NCI-H2029 treated with DMSO at 0.1 percent for 48 hours (cell line): Measurements from ENCODE around the gene MARK3.

Experiments used
- DNase-seq: peaks from one replicate; lab custom pipeline; 2025; lab: John Stamatoyannopoulos, UW

The MARK3 gene

DNA sequence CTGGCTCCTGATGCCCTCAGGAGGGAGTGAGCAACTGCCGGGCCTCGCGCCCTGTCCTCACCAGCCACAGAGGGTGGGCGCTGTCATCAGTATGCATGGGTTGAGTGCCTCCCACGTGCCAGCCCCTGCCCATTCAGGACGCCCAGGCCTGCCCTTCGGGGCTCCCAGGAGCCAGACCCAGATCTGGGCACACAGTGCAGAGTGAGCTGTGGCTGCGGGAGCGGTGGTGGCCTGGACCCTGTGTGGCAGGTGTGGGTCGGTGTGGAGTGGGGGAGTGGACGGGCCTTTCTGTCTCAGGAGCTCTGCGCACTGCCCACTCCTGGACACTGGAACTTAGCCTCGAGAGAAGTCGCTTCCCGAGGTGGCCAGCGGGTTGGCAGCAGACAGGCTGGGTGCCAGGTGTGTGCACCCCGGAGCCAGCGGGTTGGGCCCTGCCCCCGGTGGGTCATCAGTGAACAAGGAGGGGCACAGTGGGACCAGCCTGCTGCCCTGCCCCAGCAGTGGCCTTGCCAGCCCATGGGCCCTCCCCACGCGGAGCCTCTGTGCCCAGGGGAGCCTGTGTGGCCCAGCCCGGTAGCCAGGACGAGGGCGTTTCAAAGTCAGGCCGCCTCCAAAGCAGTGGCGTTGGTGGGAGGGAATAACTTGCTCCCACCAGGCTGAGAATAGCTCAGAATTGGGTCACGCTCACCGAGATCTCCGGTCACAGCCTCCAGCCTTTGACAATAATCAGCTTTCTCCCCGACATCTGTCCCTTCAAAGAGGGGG lies 153.3 kb downstream of the MARK3 start:
- no peak for DNase-seq

DNA sequence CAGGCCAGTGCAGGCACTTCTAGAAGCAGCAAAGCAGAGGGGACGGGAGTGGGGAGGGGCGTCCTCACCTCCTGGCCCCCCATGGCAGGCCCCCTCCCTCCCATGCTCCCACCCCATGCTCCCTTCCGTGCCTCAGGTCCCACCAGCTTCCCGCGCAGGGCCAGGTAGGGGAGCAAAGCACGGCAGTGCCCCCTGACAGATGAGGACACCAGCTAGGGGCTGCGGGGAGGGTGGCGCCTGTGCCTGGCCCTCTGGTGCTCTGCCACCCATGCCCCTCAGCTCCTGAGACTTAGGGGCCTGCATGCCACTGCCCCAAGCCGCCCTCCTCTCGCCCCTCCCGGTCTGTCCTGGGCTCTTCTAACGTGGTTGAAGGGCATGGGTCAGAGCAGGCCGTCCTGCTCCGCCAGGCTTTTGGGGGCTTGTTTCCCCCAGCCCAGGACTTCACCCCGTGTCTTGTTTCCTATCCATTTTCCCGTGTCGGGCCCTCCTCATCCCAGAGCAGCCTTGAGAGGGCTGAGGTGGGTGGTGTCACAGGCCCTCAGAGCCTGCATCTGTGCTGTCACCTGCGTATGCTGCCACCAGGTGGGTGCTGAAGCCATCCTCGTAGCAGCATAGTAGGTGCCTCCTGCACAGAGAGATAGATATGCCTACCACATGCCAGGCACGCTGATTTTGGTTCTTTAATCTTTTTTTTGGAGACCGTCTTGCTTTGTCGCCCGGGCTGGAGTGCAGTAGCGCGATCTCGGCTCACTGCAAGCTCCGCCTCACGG lies 154.0 kb downstream of the MARK3 start:
- DNase-seq, result no peak

DNA sequence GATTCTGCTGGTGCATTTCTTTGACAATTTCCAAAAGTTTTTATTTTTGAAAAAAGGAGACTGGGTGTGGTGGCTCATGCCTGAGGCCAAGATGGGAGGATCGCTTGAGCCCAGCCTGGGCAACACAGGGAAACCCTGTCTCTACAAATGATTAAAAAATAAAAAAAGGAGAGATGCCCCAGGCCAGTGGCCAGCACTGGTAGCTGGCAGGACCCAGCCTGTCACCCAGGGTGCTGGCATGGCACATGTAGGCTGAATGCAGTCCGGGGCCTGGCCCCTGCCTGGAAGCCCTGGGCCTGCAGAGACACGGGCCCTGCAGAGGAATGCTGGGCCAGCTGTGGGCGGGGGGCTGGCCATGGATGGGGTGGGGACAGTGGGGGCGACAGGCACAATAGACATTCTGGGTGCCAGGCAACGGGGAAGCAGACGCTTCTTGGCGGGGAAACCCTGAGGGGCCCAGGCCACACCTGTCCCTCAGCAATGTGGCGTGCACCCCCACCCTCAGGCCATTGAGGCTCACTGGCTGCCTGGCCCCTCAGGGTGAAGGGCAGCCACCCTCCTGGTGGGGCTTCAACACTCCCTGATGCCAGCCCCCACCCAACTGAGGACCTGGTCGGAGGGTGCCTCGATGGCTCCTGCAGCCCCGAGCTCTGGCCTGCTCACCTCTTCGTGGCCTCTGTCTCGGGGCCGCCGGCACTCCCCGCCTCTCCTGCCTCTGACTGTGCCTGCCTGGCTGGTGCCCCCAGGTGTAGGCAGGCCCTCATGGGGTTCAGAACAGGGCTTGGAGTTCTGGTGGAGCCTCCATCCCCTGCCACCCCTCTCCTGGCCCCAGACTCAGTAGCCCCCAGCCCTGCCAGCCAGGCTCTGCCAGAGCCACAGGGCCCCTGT lies 155.8 kb downstream of the MARK3 start:
- no peak for DNase-seq

DNA sequence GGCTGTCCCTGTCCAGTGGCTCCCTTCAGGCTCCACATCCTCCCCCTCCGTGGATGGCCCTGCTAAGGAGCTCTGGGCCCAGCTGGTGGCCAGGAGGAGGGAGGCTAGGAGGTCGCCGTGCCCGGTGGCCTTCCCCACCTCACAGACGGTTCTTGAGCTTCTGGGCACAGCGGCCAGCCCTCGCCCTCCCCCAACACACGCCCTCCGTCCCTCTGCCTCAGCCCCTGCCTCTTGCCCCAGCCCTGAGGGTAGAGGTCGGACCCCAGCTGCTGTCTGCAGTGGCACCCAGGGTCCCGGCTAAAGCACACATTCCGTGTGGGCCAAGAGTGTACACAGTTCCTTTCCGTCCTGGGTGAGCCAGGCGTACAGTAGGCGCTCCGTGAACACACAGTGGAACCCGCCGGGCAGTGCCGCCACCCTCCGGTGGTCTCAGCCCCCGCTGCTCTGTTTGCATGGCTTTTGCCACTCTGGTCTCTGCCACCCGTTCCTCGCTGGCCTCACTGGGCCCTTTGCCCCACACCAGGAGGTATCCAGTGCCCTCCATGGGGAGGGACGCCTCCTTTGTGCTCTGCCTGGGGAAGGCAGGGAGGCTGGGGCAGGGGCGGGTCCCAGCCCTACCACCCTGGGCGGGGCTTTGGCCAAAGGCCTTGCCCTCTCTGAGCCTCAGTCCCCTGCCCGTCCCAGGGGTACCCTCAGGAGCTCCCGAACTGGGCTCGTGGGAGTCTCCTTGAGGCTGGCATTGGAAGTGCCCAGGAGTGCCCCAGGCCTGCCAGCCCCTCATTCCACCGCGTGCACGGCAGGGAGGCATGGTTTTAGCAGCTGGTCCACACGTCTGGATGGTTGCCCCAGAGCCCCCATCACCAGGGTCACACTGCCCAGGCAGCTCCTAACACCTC lies 156.7 kb downstream of the MARK3 start:
- no peak for DNase-seq

DNA sequence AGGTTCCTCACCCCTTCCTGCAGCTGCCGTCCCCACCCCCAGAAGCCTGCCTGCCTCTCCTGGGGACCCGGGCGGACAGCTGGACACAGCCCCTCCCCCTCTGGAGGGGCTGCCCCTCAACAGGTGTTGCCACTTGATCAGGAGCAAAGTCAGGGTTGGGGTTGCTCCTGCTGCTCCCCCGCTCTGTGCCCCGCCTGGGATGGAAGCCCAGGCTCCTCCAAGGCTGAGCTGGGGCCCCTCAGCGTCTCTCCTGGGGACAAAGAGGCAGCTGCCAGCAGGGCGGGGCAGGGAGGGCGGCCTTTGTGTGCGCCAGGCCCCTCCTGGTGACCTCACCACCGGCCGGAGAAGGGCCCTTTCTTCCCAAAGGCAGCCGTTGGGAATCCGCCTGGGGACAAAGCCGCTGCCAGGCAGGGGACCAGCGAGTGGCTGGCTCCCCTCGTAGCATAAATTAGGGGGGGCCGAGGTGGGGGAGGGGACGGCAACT lies 157.4 kb downstream of the MARK3 start:
- no peak for DNase-seq

DNA sequence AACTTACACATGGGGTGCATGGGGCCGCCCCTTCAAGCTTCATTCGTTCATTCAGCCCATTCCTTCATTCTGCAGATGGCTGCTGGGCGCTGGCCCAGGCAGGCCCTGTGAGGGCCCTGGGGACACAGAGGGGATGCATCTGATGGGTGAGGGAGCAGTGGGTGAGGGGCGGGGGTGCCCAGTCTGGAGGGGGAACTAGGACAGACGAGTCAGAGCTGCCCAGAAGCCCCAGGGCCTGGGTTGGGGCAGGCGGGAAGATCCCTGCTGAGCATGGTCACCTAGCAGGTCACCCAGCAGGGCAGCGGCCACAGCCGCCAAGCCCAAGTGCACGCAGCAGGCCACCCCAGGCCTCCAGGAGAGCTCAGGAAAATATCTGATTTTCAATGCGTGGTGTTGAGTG lies 157.9 kb downstream of the MARK3 start:
- no peak for DNase-seq

DNA sequence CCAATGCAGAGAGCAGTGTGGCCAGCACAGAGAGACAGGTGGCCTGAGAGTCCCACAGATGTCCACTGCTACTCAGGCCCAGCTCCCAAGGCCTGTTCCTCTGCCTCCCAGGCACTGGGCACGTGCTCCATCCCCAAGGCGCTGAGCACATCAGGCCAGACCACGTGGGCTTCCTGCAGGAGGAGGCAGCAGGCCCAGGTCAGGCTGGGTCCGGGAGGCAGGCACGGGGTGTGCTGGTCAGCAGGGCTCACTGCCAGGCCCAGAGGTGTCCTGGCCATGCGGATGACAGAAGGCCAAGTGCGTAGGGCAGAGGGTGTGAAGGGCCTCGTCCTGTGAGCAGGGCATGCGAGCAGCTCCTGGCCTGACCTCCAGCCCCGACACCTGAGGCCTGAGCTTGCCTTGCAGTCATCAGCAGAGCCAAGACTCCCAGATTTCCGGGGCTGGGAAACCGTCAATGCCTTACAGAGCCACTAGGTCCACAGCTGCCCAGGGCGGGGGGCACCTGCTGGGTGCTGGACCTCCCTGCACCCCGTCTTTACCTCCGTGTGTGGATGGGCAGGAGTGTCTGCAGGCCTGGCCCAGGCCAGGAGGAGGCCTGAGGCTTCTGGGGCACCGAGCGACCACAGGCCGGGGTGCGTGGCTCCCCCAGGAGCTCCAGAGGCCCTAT lies 158.6 kb downstream of the MARK3 start:
- no peak for DNase-seq

DNA sequence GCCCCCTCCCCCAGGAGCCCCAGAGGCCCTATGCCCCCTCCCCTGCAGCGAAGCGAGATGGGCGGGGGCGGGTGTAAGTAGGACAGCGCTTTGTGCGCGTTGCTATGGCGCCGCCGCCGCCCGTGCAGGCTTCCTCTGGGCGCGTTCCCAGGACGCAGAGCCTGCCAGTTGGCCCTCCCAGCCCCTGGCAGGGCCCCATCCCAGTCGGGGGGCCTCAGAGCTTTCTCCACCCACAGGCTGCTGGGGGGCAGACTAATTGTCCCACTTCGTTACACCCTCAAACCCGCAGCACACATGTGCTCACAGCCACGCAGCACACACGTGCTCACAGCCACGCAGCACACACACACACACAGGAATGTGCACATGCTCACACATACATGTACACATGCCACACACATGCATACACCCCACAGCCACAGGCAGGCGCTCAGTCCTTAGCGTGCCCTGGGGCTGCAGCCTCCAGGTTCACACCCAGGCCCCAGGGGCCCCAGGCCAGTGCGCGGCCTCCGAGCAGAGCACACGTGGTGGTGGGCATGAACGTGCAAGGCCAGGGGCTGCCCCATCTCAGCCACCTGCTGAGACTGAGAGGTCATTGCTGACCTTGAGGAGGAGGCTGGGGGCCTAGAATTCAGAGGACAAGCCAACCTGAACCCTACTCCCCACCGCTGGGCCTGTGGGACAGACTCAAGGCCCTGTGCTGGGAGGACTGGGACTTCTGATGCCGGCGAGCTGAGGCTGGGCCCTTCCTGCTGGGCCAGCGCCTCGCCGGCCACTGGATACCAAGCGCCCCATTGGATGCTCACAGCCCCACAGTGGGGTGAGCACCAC lies 159.4 kb downstream of the MARK3 start:
- no peak for DNase-seq

DNA sequence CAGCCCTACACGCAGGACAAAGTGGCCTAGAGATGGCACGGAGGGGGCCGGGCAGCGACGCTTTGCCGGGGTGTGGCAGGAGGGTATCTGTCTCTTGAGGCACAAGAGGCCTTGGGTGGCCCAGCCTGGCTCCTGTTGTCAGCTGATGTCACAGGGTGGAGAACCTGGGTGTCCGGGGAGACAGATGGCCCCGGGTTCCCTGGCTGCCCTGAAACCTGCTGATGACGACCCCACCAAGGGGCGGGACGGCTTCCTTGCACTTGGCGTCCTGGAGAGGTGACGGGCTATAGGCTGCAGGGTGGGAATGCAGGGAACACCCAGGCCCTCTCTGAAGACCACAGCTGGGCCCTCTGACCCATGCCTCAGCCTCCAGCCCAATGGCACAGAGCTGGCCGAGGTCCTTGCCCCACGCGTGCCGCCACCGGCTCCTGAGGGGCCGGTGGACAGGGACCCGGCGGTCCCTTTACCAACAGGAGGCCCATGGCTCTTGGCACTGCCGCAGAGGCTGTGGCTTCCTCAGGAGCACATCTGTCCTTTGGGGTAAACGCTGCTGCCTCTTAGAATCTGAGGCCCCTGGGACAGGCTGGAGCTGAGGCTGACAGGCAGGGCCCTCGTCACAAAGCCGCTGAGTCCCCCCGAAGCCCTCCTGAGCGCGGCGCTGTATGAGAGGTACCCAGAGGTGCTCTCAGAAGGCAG lies 160.2 kb downstream of the MARK3 start:
- no peak for DNase-seq

DNA sequence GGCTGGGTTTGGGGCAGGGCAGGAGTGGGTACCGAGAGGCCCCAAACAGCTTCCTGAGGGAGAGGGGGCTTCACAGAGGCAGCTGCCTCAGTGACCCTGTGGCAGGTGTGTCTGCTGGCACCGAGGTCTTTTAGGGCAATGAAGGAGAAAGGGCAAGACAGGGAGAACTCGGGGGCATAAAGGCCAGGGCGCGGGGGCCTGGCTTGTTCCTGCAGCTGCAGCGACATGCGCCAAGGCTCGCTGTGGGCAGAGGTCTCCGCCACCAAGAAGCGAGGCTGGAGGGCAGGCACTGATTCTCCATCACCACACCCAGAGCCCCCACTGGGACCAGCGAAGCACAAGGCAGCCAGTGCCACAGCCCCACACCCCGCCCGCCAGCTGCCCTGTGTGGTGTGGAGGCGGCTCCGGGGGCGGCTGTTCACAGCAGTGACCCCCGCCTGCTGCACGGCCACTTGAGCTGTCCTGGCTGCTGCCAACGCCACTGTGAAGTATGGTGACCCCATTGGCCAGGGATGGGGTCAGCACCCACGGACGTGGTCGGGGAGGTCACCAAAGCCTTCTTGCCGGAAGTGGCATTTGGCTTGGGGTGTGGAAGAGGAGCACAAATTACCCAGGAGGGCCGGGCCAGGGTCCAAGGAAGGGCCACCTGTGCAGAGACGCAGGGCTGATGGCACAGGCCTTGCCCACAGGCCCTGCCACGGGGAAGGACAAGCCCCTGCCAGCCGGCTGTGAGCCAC lies 160.9 kb downstream of the MARK3 start:
- DNase-seq, result no peak

DNA sequence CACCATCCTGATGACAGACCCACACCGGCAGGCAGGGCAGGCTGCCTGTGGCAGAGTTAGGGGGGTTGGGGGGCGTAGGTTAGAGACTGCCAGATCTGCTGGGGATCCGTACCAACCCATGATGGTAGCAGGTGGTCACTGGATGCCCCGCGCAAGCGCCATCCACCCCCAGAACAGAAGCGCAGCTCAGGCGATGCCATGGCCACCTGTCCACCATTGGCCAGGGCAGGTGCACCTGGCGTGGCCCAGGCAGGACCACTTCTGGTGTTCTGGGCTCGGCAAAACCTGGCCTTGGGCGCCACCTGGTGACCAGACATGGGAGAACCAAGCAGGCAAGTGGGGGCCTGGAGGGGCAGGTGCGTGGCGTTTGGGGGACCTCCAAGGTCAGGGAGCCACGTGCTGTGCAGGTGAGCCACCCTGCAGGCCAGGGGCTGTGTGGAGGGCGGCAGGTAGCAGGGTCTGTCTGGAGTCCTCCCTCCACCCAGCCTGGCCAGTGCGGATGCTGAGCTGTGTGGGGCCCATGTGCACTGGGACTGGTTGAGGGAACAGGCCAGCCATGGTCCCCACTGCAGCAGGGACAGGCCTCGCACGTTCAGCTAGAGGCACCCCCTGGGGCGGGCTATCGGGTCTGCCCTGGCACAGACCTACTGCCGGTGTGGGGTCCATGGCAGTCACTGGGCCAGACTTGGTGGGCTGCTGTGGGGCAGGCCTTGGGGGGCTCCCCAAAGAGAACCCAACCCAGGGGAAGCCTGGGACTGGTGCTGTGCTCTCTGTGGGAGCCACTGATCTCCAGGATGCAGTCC lies 161.6 kb downstream of the MARK3 start:
- DNase-seq, result no peak

DNA sequence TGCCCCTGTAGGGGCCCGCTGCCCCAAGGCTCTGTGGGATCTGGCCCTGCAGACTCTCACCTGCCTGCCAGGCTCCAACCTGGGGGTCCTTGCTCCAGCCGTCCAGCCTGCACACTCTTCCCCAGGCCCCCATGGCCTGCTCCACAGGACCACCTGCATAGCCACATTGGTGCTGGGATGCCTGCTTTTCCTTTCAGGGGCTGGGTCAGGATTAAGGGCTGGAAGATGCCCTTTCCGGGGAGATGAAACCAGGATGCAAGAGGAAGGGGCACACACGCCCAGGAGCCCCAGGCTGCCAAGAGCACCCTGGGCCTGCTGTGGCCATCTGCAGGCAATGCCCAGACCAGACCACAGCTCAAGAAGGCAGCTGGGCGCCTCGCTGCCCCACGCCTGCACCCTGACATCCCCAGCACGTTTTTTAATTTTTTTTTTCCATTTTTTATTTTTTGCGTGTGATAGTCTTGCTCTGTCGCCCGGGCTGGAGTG lies 162.3 kb downstream of the MARK3 start:
- DNase-seq, result no peak

DNA sequence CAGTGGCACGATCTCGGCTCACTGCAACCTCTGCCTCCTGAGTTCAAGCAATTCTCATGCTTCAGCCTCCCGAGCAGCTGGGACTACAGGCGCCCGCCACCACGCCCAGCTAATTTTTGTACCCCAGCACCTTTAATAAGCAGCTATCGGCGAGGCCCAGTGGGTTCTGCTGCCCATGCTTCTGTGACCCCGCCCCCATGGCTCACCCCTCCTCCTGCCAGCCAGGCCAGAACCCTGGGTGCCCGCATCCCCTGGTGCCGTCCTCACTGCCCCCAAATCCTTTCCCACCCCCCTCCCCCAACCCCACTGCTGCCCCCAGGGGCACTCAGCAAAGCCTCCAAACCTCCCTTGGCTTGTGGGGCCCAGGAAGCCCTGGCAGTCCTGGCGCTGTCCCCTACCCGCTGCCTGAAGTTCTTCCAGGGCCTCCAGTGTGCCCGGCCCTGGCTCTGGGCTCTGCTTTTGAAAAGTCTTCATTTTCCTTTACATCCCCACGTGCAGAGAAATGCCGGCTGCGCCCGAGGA lies 162.8 kb downstream of the MARK3 start:
- DNase-seq, result no peak

DNA sequence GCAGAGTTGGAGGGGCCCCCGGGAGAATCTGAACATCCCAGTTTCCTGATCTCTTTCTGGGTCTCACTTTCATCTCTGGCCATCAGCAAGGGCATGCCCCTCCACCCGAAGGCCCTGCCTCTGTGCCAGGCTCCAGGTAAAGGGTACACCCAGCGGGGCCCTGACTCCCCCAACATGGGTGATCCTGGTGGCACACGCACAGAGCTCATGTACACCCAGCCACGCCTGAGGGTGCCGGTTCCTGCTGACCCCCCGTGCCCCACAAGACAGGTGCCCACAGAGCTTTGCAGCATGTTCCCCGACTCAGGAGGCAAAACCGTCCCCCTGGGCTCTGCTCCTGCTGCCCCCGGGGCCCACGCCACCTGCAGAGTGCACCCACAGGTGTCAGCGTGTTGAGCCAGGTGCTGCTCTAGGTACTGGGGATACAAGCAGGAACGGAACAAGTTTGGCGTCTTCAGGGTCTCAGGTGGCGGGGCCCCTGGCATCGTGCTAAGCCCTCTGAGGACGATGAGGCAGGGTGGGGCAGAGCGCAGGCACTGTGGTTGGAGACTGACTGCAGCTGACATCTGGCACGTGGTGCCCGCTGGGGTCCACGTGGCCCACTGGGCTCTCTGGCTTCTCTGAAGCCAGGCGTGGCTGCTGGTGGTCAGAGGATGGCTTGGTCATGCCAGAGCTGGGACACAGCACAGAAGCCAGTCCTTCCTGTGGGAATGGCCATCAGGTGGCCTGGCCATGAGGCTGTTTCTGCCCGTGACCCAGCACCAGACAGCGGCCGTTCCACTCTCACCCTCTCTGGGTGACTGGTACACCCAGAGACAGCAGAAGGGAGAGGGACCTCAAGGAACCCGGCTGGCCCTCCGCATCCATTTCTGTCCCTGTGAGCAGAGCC lies 163.5 kb downstream of the MARK3 start:
- no peak for DNase-seq

DNA sequence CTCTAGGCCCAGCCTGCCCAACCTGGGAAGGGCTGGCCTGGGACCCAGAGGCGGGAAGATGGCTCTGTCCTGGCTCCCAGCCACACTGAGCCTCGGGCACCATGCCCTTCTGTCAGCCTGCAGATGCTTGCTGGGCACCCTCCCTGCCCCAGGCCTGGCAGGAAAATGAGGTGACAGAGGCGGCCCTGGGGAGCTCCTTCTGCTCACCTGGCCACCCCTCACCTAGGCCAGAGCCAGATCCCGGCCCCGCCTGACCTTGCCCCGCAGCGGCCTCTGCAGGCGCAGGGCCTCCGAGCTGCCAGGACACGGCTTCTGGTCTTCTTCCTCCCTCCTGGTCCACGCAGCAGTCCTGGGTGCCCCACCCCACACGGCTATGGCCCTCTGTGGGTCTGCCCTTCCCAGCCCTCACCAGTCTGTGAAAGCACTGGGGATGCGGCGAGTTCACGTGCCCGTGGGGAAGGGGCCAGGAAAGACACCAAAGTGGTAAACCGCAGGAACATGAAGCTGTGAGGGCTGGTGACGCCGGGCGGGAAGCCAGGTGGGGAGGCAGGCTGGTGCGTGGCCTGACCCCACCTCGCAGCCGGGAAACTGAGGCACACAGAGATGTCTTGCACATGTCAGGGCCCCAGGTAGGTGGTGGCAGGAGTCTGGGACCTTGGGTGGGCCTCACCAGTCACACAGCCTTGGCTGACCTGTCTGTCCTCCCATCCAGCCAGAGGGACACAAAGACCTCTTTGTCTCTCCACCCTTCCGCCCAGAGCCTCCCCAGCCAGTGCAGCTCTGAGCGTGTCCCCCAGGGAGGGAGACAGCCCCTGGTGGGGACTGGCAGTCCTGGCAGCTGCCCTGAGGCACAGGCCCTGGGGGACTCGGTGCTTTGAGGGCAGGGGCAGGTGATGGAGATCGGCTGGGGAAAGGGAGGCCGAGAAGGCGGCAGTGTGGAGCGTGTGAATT lies 164.4 kb downstream of the MARK3 start:
- no peak for DNase-seq
